Ishikawa (cell line): Measurements from ENCODE around the gene CTXN1.
A peak's percentile ranks its signal among the peaks of the same experiment; 100 is the strongest.

ENCODE experiments used
- EGR1 ChIP-seq: IDR thresholded peaks from 2 replicates; pipeline ENCODE4 v1.6.1; 2012
- EP300 ChIP-seq: IDR thresholded peaks from 2 replicates; pipeline ENCODE4 v1.6.1; 2012; ENCODE audit warnings: borderline replicate concordance
- MAX ChIP-seq: IDR thresholded peaks from 2 replicates; pipeline ENCODE4 v1.6.1; 2012
- NFIC ChIP-seq: IDR thresholded peaks from 2 replicates; pipeline ENCODE4 v1.6.1; 2012
- TAF1 ChIP-seq: IDR thresholded peaks from 2 replicates; pipeline ENCODE4 v1.6.1; 2012; ENCODE audit warnings: low read depth, mild to moderate bottlenecking
- TCF12 ChIP-seq: IDR thresholded peaks from 2 replicates; pipeline ENCODE4 v1.6.1; 2012; ENCODE audit warnings: low read depth
- TEAD4 ChIP-seq: IDR thresholded peaks from 2 replicates; pipeline ENCODE4 v1.6.1; 2012
- TF ChIP-seq, protein P1 (sequence below): IDR thresholded peaks from 2 replicates; pipeline ENCODE4 v1.6.1; 2012; ENCODE audit warnings: low read depth, mild to moderate bottlenecking

DNA sequence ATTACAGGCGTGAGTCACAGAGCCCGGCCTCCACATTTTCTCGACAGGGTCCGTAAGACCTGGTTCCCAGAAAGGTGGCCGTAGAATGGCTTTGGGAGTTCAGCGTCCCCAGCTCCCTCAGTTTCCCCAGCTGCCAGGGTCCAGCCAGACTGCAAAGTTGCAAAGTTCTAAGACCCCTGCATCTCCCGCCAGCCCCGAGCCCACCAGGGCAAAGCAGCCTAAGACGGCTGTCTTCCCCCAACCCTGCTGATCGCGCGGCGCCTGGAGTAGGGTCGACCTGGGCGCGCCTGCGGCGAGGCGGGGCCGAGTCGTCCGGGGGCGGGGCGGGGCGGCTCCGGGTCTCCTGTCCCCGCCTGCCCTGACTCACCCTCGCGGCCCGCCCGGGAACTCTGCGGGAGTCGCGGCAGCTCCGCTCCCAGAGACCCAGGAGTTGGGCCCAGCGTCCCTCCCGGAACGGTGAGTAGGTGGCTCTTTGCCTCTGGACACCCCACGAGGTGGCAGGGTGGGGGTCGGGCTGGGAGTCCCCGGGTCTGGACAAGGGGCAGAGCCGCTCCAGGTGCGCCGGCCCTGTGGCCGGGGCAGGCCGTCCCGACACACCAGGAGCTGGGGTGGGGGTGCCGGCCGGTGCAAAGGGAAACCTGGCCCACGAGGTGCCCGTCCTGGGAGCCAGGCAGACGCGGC, 37.6 kb downstream of the CTXN1 start, which contains the start of gene LRRC8E:
- TF ChIP-seq EGR1: peak; percentile 18; the same call in 1 of the 2 replicates
- peak; percentile 56 for TF ChIP-seq TAF1
- no peak for TF ChIP-seq TEAD4
- no peak for TF ChIP-seq EP300
- no peak for TF ChIP-seq NFIC
- no peak for TF ChIP-seq TCF12
- peak; percentile 37; the same call in 1 of the 2 replicates for TF ChIP-seq MAX
- TF ChIP-seq, protein P1, sequence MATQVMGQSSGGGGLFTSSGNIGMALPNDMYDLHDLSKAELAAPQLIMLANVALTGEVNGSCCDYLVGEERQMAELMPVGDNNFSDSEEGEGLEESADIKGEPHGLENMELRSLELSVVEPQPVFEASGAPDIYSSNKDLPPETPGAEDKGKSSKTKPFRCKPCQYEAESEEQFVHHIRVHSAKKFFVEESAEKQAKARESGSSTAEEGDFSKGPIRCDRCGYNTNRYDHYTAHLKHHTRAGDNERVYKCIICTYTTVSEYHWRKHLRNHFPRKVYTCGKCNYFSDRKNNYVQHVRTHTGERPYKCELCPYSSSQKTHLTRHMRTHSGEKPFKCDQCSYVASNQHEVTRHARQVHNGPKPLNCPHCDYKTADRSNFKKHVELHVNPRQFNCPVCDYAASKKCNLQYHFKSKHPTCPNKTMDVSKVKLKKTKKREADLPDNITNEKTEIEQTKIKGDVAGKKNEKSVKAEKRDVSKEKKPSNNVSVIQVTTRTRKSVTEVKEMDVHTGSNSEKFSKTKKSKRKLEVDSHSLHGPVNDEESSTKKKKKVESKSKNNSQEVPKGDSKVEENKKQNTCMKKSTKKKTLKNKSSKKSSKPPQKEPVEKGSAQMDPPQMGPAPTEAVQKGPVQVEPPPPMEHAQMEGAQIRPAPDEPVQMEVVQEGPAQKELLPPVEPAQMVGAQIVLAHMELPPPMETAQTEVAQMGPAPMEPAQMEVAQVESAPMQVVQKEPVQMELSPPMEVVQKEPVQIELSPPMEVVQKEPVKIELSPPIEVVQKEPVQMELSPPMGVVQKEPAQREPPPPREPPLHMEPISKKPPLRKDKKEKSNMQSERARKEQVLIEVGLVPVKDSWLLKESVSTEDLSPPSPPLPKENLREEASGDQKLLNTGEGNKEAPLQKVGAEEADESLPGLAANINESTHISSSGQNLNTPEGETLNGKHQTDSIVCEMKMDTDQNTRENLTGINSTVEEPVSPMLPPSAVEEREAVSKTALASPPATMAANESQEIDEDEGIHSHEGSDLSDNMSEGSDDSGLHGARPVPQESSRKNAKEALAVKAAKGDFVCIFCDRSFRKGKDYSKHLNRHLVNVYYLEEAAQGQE: no peak
